Endothelial cell (in vitro differentiated cells): ENCODE measurements around the gene LRRC59. TPM values are rescaled to one million over a fixed set of nuclear protein-coding genes. Genes with fewer than 3 reads are reported as not detected.

Source experiments
- DNase-seq: peaks from one replicate; pipeline ENCODE4 v3.0.0; 2021; ENCODE audit warnings: low spot score
- H3K27ac Mint-ChIP-seq: one replicate; pipeline ENCODE4 v1.8.0; 2021; ENCODE audit warnings: mixed read lengths, inconsistent platforms; ENCODE audit not compliant: unreplicated experiment
- H3K27me3 Mint-ChIP-seq: one replicate; pipeline ENCODE4 v1.8.0; 2021; ENCODE audit warnings: mild to moderate bottlenecking, moderate library complexity, mixed read lengths, inconsistent platforms; ENCODE audit not compliant: unreplicated experiment
- H3K36me3 Mint-ChIP-seq: one replicate; pipeline ENCODE4 v1.8.0; 2021; ENCODE audit warnings: mild to moderate bottlenecking, low read depth, mixed read lengths, inconsistent platforms; ENCODE audit not compliant: unreplicated experiment
- H3K4me1 Mint-ChIP-seq: one replicate; pipeline ENCODE4 v1.8.0; 2021; ENCODE audit warnings: mild to moderate bottlenecking, mixed read lengths, inconsistent platforms; ENCODE audit not compliant: unreplicated experiment
- H3K4me3 Mint-ChIP-seq: one replicate; pipeline ENCODE4 v1.8.0; 2021; ENCODE audit warnings: mild to moderate bottlenecking, mixed read lengths, inconsistent platforms; ENCODE audit not compliant: unreplicated experiment
- H3K9me3 Mint-ChIP-seq: one replicate; pipeline ENCODE4 v1.8.0; 2021; ENCODE audit warnings: mixed read lengths, inconsistent platforms; ENCODE audit not compliant: unreplicated experiment
- CTCF ChIP-seq: fragments of 200-600 bp; sonication (generic); IDR thresholded peaks from one replicate; pipeline ENCODE4 v1.5.0; 2021; ENCODE audit warnings: antibody characterized with exemption; ENCODE audit not compliant: unreplicated experiment
- total RNA-seq: library from RNA; stranded (reverse); fragmentation: NEBNext Ultra II Directional; extraction: Animal tissue kit (Norgen Biotek cat#: 25700); gene quantifications from one replicate; pipeline ENCODE4 v1.2.1, GENCODE V29; 2021; ENCODE audit not compliant: unreplicated experiment

The LRRC59 gene
- total RNA-seq, 1 donor from 2014 or later, result 64.2 TPM

GRCh38 chr17:50358177-50358576, 39.1 kb downstream of the LRRC59 start:
- Mint-ChIP-seq H3K4me3 (no peak overlapping the region), H3K4me1 (peaks cover 3% of the 10 kb centered on the region), H3K36me3 (peaks cover 9% of the 10 kb centered on the region), H3K27me3 (peaks cover 7% of the 10 kb centered on the region), H3K9me3 (no peaks in the 10 kb centered on the region), H3K27ac (no peak overlapping the region)
- no peak for DNase-seq
- TF ChIP-seq CTCF, result no peak

- H3K4me3 Mint-ChIP-seq, result no peak overlapping the region
Measured at GRCh38 chr17:50356892-50357510, 40.3 kb downstream of the LRRC59 start.

GRCh38 chr17:50356418-50356817, 40.9 kb downstream of the LRRC59 start:
- DNase-seq, result no peak
- peaks cover 9% of the 10 kb centered on the region for H3K4me1 Mint-ChIP-seq
- H3K27me3 Mint-ChIP-seq, result peaks cover 7% of the 10 kb centered on the region
- H3K4me3 Mint-ChIP-seq, result no peak overlapping the region
- H3K9me3 Mint-ChIP-seq, result no peaks in the 10 kb centered on the region
- H3K36me3 Mint-ChIP-seq, result peaks cover 19% of the 10 kb centered on the region
- H3K27ac Mint-ChIP-seq, result no peak overlapping the region
- no peak for TF ChIP-seq CTCF

More at GRCh38 chr17:50356892-50357510, 40.3 kb downstream of the LRRC59 start:
- DNase-seq, result no peak
- no peak for TF ChIP-seq CTCF
- Mint-ChIP-seq H3K27me3 (peaks cover 7% of the 10 kb centered on the region), H3K27ac (no peak overlapping the region), H3K9me3 (no peaks in the 10 kb centered on the region), H3K4me1 (peaks cover 3% of the 10 kb centered on the region), H3K36me3 (peaks cover 13% of the 10 kb centered on the region)

DNA sequence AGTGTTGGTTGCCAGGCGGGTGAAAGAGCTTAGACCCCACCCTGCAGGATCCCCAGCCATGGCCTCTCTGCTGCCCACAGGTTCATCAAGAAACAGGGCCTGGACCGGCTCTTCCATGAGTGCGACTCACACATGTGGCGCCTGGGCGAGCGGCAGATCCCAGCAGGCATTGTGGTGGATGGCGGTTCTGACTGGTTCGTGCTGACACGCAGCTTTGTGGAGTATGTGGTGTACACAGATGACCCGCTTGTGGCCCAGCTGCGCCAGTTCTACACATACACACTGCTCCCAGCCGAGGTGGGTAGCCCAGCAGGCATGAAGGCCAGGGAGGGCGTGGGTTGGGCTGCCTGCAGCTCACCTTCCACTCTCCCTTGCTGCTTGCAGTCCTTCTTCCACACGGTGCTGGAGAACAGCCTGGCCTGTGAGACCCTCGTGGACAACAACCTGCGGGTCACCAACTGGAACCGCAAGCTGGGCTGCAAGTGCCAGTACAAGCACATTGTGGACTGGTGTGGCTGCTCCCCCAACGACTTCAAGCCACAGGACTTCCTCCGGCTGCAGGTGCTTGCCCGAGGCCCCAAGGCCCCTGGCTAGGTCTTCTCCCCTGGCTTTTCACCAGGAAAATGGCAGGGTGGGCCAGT, 41.5 kb downstream of the LRRC59 start:
- Mint-ChIP-seq H3K4me1 (peaks cover 9% of the 10 kb centered on the region), H3K36me3 (peaks cover 20% of the 10 kb centered on the region), H3K9me3 (no peaks in the 10 kb centered on the region), H3K4me3 (no peak overlapping the region), H3K27me3 (peaks cover 7% of the 10 kb centered on the region), H3K27ac (no peak overlapping the region)
- TF ChIP-seq CTCF, result no peak
- DNase-seq, result no peak

DNA sequence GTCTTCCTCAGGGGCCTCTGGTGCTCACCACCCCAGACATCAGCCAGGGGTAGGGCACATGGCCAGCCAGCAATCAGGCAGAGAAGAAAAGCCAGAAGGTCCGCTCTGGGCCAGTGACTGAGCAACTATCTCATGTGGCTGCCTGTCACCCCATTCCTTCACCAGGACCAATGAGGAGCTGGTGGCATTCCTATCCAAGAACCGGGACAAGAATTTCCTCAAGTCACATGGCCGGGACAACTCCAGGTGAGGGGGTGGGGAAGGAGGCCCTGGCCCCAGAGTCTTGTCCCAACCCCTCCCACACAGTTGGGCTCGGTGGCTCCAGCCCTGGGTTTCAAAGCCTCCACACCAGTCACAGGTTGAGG, 42.0 kb downstream of the LRRC59 start:
- Mint-ChIP-seq H3K4me3 (no peak overlapping the region), H3K9me3 (no peaks in the 10 kb centered on the region), H3K36me3 (peaks cover 20% of the 10 kb centered on the region), H3K27ac (no peak overlapping the region), H3K4me1 (peaks cover 9% of the 10 kb centered on the region), H3K27me3 (peaks cover 10% of the 10 kb centered on the region)
- TF ChIP-seq CTCF, result no peak
- no peak for DNase-seq
